Renal cortex interstitium (tissue), 15 donors: ENCODE data around the gene NUP153. TPM values are rescaled to one million over a fixed set of nuclear protein-coding genes. Genes with fewer than 3 reads are reported as not detected.
"Not testable (repeated sequence)": the region's sequence is repeated elsewhere in the genome, so short reads cannot be mapped to it uniquely, and the experiment has no call there.

Experiments
- DNase-seq, 11 donors: peaks; one replicate each; pipeline ENCODE4 v3.0.0-alpha.2; 2013; ENCODE audit warnings: low read depth in 9 of 11, low spot score in 4 of 11; ENCODE audit errors: extremely low read depth in 1 of 11
- long read RNA-seq, 16 experiments: transcript quantifications; one replicate each; lab custom pipeline, GENCODE V29; 2026
- polyA plus RNA-seq, 3 donors: library from polyadenylated mRNA; unstranded; fragments of 120-200 nt; gene quantifications; one replicate each; pipeline ENCODE4 v1.2.1, GENCODE V29; 2013; ENCODE audit not compliant: insufficient read length in 3 of 3

The NUP153 gene
- polyA plus RNA-seq = 10 to 100 TPM; 52.5 to 62.1 (median 56.3) TPM
- long read RNA-seq, donor 1, partial matches to known transcripts = 17 of 17 reads
- long read RNA-seq, donor 1, other reads (novel, unspliced or antisense) = 0 of 17 reads
- long read RNA-seq, donor 2, full-length matches to known transcripts = 1 of 28 reads
- long read RNA-seq, donor 2, partial matches to known transcripts = 27 of 28 reads
- long read RNA-seq, donor 2, other reads (novel, unspliced or antisense) = 0 of 28 reads
- long read RNA-seq, donor 3 = 0 reads
- long read RNA-seq, donor 4, full-length matches to known transcripts = 1 of 1 reads
- long read RNA-seq, donor 4, partial matches to known transcripts = 0 of 1 reads
- long read RNA-seq, donor 4, other reads (novel, unspliced or antisense) = 0 of 1 reads
- long read RNA-seq, donor 5 = 0 reads
- long read RNA-seq, donor 6 = 0 reads
- long read RNA-seq, donor 7, full-length matches to known transcripts = 1 of 44 reads
- long read RNA-seq, donor 7, partial matches to known transcripts = 43 of 44 reads
- long read RNA-seq, donor 7, other reads (novel, unspliced or antisense) = 0 of 44 reads
- long read RNA-seq, donor 8 = 0 reads
- long read RNA-seq, donor 9, partial matches to known transcripts = 18 of 18 reads
- long read RNA-seq, donor 9, other reads (novel, unspliced or antisense) = 0 of 18 reads
- long read RNA-seq, donor 10, full-length matches to known transcripts = 2 of 49 reads
- long read RNA-seq, donor 10, partial matches to known transcripts = 47 of 49 reads
- long read RNA-seq, donor 10, other reads (novel, unspliced or antisense) = 0 of 49 reads
- long read RNA-seq, donor 11, partial matches to known transcripts = 14 of 14 reads
- long read RNA-seq, donor 11, other reads (novel, unspliced or antisense) = 0 of 14 reads
- long read RNA-seq, donor 12, partial matches to known transcripts = 13 of 13 reads
- long read RNA-seq, donor 12, other reads (novel, unspliced or antisense) = 0 of 13 reads
- long read RNA-seq, donor 13 = 0 reads
- long read RNA-seq, donor 14, full-length matches to known transcripts = 1 of 1 reads
- long read RNA-seq, donor 14, partial matches to known transcripts = 0 of 1 reads
- long read RNA-seq, donor 14, other reads (novel, unspliced or antisense) = 0 of 1 reads
- long read RNA-seq, donor 15 = 0 reads
- long read RNA-seq, donor 16, full-length matches to known transcripts = 10 of 113 reads
- long read RNA-seq, donor 16, partial matches to known transcripts = 103 of 113 reads
- long read RNA-seq, donor 16, other reads (novel, unspliced or antisense) = 0 of 113 reads

GRCh38 chr6:17706580-17707370 lies at the start of gene NUP153:
Gene NUP153 (minus strand): TSS chr6:17706925. CDS start chr6:17706387, 538 bp downstream.
- DNase-seq = peak; percentile 94 to 100 (median 99)

GRCh38 chr6:17754254-17754653 lies 47.5 kb upstream of the NUP153 start:
- no peak for DNase-seq

- not testable (repeated sequence) for DNase-seq
These were observed 38.6 kb upstream of the NUP153 start for GRCh38 chr6:17745324-17745723.

- not testable (repeated sequence) for DNase-seq
These were observed 38.1 kb upstream of the NUP153 start for GRCh38 chr6:17744757-17745308.

GRCh38 chr6:17744019-17744756 lies 37.5 kb upstream of the NUP153 start:
- DNase-seq = no peak

DNA sequence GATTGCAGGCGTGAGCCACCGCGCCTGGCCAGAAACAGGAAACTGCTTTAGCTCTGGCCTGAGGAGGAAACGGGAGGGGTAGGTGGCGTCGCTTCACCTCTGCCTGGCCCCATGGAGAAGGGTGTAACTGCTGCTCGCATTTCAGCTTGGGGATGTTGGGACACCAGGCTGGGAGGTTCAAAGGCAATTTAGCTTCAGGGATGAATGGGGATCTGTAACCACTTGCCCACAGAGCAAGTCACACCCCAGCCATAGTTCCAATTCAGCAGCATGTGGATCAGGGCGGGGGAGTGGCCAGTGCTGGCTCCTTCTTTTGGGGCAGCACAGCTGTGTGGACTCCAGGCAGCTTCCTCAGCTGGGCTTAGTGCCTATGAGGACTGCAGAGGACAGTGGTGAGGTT lies 34.8 kb upstream of the NUP153 start:
- DNase-seq = no peak

DNA sequence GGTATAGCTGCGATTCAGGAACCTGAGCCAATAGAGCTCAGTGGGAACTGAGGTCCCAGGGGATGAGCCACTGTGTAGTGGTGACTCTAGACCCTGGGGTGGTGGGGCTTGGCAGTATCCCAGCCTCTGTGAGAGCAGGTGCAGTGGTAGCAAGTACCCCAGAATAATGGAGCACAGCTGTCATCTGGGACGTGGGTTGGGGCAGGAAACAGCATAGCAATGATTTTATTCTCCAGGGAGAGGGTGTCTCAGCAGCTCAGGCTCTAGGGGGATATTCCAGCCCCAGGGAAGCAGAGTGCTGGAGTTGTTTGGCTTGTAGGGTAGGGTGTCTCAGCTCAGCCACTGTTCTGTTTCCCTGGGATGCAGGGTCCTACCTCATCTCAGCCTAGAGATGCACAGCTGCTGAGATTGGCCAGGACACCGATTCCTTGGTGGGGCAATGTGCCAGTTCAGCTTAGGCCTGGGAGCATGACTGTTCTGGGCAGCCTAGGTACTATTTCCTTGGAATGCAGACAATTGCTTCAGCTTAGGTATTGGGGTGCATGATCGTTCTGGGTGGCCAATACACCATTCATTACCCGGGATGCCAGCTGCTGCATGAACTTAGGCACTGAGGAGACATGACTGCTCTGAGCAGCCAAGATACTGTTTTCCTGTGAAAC lies 34.0 kb upstream of the NUP153 start:
- no peak for DNase-seq

DNA sequence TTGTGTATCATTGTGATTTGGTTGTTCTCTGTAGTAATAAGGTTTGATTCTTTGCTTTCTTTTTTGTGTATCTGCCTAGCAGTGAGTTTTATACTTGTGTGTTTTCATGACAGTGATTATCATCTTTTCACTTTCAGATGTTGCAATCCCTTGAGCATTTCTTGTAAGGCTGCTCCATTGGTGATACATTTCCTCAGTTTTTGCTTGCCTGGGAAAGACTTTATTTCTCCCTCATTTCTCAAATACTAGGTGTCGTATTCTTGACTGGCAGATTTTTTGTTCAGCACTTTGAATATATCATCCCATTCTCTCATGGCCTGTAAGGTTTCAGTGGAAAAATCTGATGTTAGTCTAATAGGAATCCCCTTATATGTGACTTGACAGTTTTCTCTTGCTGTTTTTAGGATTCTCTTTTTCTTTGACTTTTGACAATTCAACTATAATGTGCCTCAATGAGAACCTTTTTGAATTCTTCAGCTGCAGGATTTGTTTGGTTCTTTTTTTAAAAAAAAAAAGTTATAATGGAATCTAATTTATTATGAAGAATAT lies 31.1 kb upstream of the NUP153 start:
- DNase-seq = no peak

DNA sequence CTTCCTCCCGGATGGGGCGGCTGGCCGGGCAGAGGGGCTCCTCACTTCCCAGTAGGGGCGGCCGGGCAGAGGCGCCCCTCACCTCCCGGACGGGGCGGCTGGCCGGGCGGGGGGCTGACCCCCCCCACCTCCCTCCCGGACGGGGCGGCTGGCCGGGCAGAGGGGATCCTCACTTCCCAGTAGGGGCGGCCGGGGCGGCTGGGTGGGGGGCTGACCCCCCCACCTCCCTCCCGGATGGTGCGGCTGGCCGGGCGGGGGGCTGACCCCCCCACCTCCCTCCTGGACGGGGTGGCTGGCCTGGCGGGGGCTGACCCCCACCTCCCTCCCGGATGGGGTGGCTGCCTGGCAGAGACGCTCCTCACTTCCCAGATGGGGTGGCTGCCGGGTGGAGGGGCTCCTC lies 28.6 kb upstream of the NUP153 start:
- DNase-seq = not testable (repeated sequence)

DNA sequence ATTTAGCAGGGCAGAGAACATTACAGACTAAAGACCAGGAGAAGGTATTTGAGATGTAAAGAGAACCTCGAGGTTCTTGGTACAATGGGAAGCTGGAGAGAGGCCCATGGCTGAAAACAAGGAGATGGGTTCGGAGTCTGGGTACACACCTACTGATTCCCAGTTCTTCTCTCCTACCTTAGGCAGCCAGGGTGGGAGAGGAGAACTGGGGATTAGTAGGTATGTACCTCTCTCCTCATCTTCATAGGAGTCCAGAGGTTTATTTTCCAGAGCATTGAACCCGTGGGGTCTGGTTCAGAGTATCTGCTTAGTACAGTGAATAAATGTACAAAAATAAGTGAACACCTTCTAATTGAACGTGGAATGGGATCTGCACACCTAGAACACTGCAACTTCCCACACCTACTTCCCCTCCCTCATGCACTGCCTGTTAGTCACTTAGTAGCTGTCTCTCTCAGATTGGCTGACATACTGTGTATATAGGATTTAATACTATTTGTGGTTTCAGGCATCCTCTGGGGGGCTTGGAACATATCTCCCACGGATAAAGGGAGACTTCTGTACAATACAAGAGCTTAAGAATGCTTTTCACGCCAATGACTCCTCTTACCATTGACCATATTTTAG lies 23.5 kb upstream of the NUP153 start:
- no peak for DNase-seq

DNA sequence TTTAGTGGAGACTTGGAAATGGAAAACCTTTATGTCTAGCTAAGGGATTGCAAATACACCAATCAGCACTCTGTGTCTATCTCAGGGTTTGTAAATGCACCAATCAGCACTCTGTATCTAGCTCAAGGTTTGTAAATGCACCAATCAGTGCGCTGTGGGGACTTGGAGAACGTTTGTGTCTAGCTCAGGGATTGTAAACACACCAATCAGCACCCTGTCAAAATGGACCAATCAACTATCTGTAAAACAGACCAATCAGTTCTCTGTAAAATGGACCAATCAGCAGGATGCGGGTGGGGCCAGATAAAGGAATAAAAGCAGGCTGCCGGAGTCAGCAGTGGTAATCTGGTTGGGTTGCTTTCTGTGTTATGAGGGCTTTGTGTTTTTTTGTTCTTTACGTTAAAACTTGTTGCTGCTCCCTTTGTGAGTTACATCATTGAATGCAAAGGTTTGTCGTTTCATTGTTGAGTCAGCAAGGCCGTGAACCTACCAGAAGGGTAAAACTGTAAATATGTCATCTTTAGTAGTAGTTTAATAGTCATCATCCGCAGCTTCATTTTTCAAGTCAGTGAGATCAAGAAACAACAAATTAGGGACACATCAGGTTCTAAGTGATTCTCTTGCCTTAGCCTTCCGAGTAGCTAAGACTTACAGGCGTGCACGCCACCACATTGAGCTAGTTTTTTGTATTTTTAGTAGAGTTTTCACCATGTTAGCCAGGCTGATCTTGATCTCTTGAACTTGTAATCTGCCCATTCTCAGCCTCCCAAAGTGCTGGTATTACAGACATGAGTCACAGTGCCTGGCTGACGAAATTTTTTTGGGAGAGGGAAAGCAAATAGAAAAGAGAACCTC lies 22.7 kb upstream of the NUP153 start:
- DNase-seq = no peak

- no peak for DNase-seq
These were observed 22.0 kb upstream of the NUP153 start for GRCh38 chr6:17728551-17729222.

GRCh38 chr6:17725083-17725482 lies 18.4 kb upstream of the NUP153 start:
- DNase-seq = peak in 10 of 11 donors; percentile 42 to 83 (median 63)

GRCh38 chr6:17724341-17724740 lies 17.6 kb upstream of the NUP153 start:
- DNase-seq = no peak

- DNase-seq = no peak
These were observed 14.9 kb upstream of the NUP153 start for GRCh38 chr6:17721671-17722070.
